ENCODE measurements around the gene FCAMR.

DNA sequence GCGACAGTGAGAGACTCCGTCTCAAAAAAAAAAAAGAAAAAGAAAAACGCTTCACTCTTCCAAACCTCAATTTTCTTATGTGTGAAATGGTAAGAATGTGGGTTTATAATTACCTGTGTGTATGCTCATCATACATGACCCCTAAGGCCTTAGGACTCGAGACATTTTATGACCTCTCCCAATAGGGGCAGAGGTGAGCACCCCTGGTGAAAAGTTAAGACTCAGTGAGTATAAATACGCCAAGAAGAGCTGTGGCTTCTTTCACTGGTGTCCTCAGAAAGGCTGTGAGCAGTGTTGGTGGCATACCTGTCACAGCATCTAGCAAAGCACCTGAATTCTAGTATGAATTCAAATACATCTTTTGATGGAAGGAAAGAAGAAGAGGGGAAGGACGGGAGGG, 40.7 kb downstream of the FCAMR start:
- TF ChIP-seq, protein P1, sequence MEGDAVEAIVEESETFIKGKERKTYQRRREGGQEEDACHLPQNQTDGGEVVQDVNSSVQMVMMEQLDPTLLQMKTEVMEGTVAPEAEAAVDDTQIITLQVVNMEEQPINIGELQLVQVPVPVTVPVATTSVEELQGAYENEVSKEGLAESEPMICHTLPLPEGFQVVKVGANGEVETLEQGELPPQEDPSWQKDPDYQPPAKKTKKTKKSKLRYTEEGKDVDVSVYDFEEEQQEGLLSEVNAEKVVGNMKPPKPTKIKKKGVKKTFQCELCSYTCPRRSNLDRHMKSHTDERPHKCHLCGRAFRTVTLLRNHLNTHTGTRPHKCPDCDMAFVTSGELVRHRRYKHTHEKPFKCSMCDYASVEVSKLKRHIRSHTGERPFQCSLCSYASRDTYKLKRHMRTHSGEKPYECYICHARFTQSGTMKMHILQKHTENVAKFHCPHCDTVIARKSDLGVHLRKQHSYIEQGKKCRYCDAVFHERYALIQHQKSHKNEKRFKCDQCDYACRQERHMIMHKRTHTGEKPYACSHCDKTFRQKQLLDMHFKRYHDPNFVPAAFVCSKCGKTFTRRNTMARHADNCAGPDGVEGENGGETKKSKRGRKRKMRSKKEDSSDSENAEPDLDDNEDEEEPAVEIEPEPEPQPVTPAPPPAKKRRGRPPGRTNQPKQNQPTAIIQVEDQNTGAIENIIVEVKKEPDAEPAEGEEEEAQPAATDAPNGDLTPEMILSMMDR (conservative IDR thresholded peaks at IDR 0.05; ENCODE audit: low read depth in 2 of 2), result peak in 1 of 2 experiments; percentile 9; a peak in 1 of 4 replicates
- TF ChIP-seq POLR2AphosphoS5 (IDR thresholded peaks at IDR 0.05; ENCODE audit: low read depth) (no peak), EZH2 (IDR thresholded peaks at IDR 0.05; ENCODE audit: low read depth, unreplicated experiment) (no peak)

All from GM23338 (cell line).